GM12801 (cell line): ENCODE measurements around the gene TTBK1.

ENCODE experiments used
- TF ChIP-seq, protein P1 (sequence below): IDR thresholded peaks from one replicate; pipeline ENCODE4 v1.5.1; 2011; ENCODE audit warnings: control low read depth; ENCODE audit not compliant: insufficient read length; ENCODE audit errors: extremely low read depth

The TTBK1 gene

GRCh38 chr6:43223175-43223574 lies 20.1 kb upstream of the TTBK1 start:
- TF ChIP-seq, protein P1, sequence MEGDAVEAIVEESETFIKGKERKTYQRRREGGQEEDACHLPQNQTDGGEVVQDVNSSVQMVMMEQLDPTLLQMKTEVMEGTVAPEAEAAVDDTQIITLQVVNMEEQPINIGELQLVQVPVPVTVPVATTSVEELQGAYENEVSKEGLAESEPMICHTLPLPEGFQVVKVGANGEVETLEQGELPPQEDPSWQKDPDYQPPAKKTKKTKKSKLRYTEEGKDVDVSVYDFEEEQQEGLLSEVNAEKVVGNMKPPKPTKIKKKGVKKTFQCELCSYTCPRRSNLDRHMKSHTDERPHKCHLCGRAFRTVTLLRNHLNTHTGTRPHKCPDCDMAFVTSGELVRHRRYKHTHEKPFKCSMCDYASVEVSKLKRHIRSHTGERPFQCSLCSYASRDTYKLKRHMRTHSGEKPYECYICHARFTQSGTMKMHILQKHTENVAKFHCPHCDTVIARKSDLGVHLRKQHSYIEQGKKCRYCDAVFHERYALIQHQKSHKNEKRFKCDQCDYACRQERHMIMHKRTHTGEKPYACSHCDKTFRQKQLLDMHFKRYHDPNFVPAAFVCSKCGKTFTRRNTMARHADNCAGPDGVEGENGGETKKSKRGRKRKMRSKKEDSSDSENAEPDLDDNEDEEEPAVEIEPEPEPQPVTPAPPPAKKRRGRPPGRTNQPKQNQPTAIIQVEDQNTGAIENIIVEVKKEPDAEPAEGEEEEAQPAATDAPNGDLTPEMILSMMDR = no peak

DNA sequence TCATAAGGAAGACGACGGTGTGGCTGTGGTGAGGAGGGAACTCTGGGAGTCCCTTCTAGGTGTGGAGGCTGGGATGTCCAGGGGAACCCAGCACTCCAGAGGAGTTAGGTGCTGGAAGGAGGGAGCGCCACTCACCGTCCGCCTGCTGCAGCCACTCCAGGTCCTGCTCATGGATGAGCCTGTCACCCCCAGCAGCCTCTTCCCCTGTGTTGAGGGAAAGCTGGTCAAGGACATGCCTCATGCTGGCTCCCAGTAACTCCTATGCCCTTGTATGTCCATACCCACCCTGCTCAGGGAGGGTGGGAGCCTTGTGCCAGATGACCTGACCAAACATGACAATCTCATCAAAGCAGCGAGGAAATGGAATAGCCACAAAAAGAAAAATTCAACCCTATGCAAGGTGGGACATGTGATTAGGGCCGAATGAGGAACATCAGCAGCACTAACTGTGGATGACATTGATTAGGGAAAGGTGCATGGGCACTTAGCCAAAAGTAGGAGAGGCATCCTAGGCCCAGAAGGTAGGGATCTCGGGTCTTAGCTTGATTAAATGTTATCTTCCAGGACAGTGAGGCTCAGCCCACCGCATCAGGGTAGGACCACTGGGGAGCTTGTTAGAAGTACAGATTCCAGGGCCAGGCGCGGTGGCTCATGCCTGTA lies 17.0 kb upstream of the TTBK1 start:
- TF ChIP-seq, protein P1 = no peak

DNA sequence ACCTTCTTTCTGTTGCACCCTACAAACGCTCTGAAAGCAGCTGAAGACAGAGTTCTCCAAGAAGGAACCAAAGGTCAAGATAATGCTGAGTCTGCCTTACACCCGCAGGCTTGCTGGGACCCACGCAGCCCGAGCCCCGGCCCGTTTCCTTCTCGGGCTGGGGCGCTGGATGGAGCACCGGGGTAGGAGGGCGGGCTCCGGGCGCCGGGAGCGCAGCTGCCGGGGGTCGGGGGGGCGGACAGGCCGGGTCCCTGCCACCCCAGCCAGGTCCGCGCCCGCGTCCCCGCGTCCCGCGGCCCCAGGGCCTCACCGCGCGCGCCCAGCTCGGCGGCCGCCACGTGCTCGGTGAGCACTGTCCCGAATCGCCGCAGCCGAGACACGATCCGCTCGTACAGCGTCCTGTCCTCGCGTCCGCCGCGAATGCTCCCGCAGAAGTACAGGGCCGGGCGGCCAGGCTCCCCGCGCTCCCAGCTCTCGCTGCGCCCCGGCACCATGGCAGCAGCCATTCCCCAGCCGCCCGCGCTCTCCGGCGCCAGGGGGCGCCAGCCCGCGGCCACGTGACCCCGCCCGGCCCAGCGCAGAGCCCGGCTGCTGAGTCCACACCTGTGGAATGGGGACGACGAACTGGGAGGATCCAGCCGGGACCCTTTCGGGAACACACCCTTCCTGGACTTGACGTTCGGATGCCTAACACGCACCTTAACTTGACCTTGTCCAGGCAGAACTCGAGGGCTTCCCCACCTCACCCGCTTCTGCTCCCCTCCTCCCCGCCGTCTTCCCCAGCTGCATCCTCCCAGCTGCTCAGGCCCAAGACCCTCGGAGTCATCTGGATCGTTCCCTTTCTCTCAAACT lies 14.1 kb upstream of the TTBK1 start, which contains the start of gene DNPH1:
Gene DNPH1 (minus strand): TSS at position 531 of the 852 bp plus-strand sequence. CDS start 25 bp downstream, at position 506.
- TF ChIP-seq, protein P1 = no peak

- TF ChIP-seq, protein P1 = no peak
Measured at GRCh38 chr6:43229803-43230620, 13.3 kb upstream of the TTBK1 start.

GRCh38 chr6:43231053-43231452 lies 12.2 kb upstream of the TTBK1 start:
- TF ChIP-seq, protein P1 = no peak

DNA sequence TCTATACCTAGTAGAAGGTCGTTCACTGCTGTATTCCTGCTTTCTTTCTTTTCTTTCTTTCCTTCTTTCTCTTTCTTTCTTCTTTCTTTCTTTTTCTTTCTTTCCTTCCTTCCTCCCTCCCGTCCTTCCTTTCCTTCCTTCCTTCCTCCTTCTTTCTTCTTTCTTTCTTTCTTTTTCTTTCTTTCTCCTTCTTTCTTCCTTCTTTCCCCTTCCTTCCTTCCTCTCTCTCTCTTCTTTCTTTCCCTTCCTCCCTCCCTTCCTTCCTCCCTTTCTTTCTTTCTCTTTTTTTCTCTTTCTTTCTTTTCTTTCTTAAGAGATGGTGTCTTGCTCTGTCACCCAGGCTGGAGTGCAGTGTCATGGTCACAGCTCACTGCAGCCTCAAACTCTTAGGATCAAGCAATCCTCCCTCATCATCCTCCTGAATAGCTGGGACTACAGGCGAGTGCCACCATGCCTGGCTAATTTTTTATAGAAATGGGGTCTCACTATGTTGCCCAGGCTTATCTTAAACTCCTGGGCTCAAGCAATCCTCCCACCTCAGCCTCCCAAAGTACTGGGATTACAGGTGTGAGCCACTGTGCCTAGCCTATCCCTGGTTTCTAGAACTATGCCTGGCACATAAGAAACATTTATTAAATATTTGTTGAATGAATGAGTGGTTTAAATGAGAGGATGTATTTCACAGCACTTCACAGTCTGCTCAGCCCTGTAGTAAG lies 11.4 kb upstream of the TTBK1 start:
- TF ChIP-seq, protein P1 = no peak

DNA sequence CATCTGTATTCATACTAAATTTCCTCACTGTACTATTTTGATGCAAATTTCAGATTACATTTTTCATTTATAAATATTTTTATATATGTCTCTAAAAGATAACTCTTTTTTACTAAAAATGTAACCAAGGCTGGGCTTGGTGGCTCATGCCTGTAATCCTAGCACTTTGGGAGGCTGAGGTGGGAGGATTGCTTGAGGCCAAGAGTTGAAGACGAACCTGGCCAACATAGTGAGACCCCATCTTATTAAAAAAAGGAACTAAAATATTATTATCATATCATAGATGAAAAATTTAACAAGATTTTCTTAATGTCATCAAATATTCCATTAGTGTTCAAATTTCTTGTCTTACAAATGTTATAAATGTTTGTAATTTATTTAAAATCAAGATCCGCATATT lies 7.4 kb upstream of the TTBK1 start:
- TF ChIP-seq, protein P1 = no peak
